Mesendoderm (in vitro differentiated cells): Measurements from ENCODE around the gene POU2F1.

Experiments used
- DNase-seq: peaks from one replicate; pipeline ENCODE4 v3.0.0; 2013
- H2AK5ac ChIP-seq: 2 replicates; pipeline ENCODE4 v1.6.1; 2013; ENCODE audit warnings: low read length, inconsistent platforms
- H2BK120ac ChIP-seq: 2 replicates; pipeline ENCODE4 v1.6.1; 2013; ENCODE audit warnings: low read depth, mild to moderate bottlenecking, low read length, moderate library complexity, mixed read lengths
- H2BK15ac ChIP-seq: replicated peaks from 2 replicates; pipeline ENCODE4 v1.6.1; 2013; ENCODE audit warnings: low read depth, mild to moderate bottlenecking, moderate library complexity
- H2BK5ac ChIP-seq: 2 replicates; pipeline ENCODE4 v1.6.1; 2013; ENCODE audit warnings: low read length, inconsistent platforms
- H3K18ac ChIP-seq: 2 replicates; pipeline ENCODE4 v1.6.1; 2013; ENCODE audit warnings: mild to moderate bottlenecking, low read length, mixed read lengths
- H3K23ac ChIP-seq: one replicate; pipeline ENCODE4 v1.6.1; 2013; ENCODE audit warnings: low read length
- H3K27ac ChIP-seq: 2 replicates; pipeline ENCODE4 v1.5.1; 2013; ENCODE audit warnings: low read depth, mild to moderate bottlenecking, inconsistent platforms, low read length, moderate library complexity
- H3K27me3 ChIP-seq: 2 replicates; pipeline ENCODE4 v1.6.1; 2013; ENCODE audit warnings: low read length, control low read depth, mild to moderate bottlenecking, inconsistent platforms; ENCODE audit not compliant: insufficient read depth, poor library complexity
- H3K36me3 ChIP-seq: 2 replicates; pipeline ENCODE4 v1.6.1; 2013; ENCODE audit warnings: low read length, inconsistent platforms; ENCODE audit not compliant: control insufficient read depth, insufficient read depth
- H3K4ac ChIP-seq: one replicate; pipeline ENCODE4 v1.6.1; 2013; ENCODE audit warnings: low read depth, mild to moderate bottlenecking, low read length, moderate library complexity
- H3K4me1 ChIP-seq: 2 replicates; pipeline ENCODE4 v1.6.1; 2013; ENCODE audit warnings: low read depth, low read length, inconsistent platforms; ENCODE audit not compliant: control insufficient read depth
- H3K4me2 ChIP-seq: 2 replicates; pipeline ENCODE4 v1.6.1; 2013; ENCODE audit warnings: low read length
- H3K4me3 ChIP-seq: 2 replicates; pipeline ENCODE4 v1.5.1; 2013; ENCODE audit warnings: mild to moderate bottlenecking, low read length
- H3K56ac ChIP-seq: one replicate; pipeline ENCODE4 v1.6.1; 2013; ENCODE audit warnings: low read length
- H3K79me1 ChIP-seq: 2 replicates; pipeline ENCODE4 v1.6.1; 2013; ENCODE audit warnings: low read length, inconsistent platforms
- H3K79me2 ChIP-seq: 2 replicates; pipeline ENCODE4 v1.6.1; 2013; ENCODE audit warnings: mild to moderate bottlenecking, low read length; ENCODE audit not compliant: control insufficient read depth, insufficient read depth
- H3K9ac ChIP-seq: 2 replicates; pipeline ENCODE4 v1.6.1; 2013; ENCODE audit warnings: low read length, inconsistent platforms
- H4K5ac ChIP-seq: one replicate; pipeline ENCODE4 v1.6.1; 2013; ENCODE audit warnings: low read length
- H4K8ac ChIP-seq: one replicate; pipeline ENCODE4 v1.6.1; 2013; ENCODE audit warnings: low read depth, mild to moderate bottlenecking, control low read depth, low read length, moderate library complexity
- WGBS: extraction: QIAGEN DNeasy Blood & Tissue Kit; methylation state at CpG from one replicate; pipeline ENCODE4 v1.1.7; 2013; ENCODE audit warnings: low lambda C conversion rate, missing lambda C conversion rate; ENCODE audit not compliant: insufficient coverage; ENCODE audit errors: extremely low coverage; 5-methylcytosine and 5-hydroxymethylcytosine counted together

Gene POU2F1

DNA sequence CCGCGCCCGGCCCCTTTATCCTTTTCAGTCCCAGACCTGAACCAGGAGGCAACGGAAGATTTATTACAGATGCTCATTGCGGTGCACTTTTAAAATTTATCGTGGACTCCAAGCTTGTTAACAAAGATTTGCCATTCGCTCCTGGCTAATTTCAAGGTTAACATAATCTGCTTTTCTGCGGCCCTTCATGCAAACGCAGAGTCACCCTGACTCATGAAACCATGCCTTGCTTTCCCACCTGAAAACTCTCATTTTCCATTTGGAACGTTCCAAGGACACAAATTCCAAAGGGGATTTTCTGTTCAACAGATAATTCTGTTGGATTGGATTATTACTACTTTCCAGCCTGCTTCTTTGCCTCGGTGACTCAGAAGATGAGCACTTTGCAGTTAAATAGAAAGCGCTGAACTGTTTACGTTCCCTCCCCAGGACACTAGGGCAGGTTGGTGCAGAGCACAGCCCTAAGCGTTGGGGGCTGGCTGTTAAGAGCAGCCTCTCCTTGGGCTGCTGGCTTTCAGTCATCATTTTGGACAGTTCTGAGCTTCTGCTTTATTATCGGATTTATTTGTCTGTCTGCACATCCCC lies 246.5 kb downstream of the POU2F1 start:
- H3K18ac ChIP-seq, result peak overlapping the region; percentile 47
- H4K5ac ChIP-seq, result no peak overlapping the region
- no peak overlapping the region for H2BK5ac ChIP-seq
- no CpG with 5 or more reads among the region's 15 CpGs for WGBS
- H3K4ac ChIP-seq, result no peak overlapping the region
- no peak overlapping the region for H3K9ac ChIP-seq
- H3K79me1 ChIP-seq, result no peaks in the 10 kb centered on the region
- H2BK15ac ChIP-seq, result no peak overlapping the region
- DNase-seq, result peak; percentile 43
- H2BK120ac ChIP-seq, result no peak overlapping the region
- H4K8ac ChIP-seq, result no peak overlapping the region
- no peaks in the 10 kb centered on the region for H3K36me3 ChIP-seq
- H3K79me2 ChIP-seq, result no peaks in the 10 kb centered on the region
- no peaks in the 10 kb centered on the region for H3K27me3 ChIP-seq
- no peaks in the 10 kb centered on the region for H3K4me1 ChIP-seq
- H3K56ac ChIP-seq, result no peak overlapping the region
- H3K27ac ChIP-seq, result no peak overlapping the region
- H2AK5ac ChIP-seq, result no peak overlapping the region
- H3K4me2 ChIP-seq, result no peak overlapping the region
- H3K23ac ChIP-seq, result no peak overlapping the region
- no peak overlapping the region for H3K4me3 ChIP-seq

DNA sequence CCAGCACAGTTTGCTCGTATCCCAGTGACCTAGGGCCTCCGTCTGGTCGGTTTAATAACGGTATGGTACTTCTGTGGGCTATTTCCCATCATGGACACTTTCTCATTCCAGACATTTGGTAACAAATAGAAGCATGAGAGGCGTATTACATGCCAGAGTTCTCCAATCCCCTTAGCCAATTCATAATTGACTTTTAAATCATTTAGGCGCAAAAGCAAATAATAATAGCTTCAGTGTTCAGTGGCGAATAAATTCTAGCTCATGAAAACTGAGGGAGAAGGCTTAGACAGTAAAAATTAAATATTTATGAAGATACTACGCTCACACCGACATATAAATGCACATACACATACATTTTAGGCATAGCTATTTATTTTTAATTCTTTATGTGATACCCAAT lies 247.1 kb downstream of the POU2F1 start:
- no CpG with 5 or more reads among the region's 9 CpGs for WGBS

DNA sequence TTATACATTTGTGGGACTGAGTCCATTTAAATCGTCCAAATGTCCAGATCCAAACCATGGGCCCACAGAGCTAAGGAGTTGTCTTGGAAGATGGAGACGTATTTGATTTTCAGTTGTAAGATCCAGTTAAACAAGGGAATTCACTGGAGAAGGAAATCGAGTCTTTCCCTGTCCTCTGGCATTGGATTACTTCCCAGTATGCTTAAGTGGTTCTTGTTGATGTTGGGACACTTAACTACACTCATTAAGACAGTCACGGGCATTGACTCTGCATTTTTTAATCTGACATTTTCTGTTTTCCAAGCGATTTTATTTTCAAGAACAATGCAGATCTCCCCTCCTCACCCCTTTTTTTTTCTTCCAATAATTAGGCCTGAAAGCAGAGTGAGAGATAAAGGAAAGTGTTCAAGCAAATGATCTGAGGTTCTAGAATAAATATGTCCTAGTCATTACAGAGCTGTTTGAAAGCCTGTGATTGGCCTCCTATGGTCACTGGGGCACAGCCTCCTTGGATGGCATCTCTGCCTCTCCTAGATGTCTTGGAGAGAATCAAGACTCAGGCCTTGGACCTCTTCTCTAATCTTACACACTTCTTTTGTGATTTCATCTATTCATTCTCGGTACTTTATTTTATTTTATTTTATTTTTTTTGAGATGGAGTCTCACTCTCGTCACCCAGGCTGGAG lies 248.7 kb downstream of the POU2F1 start:
- Histone ChIP-seq H2BK5ac (no peak overlapping the region), H3K23ac (no peak overlapping the region), H3K79me1 (no peaks in the 10 kb centered on the region), H3K4ac (no peak overlapping the region), H3K4me1 (no peaks in the 10 kb centered on the region), H4K8ac (no peak overlapping the region), H3K79me2 (no peaks in the 10 kb centered on the region), H3K56ac (no peak overlapping the region), H2AK5ac (no peak overlapping the region), H4K5ac (no peak overlapping the region), H3K9ac (no peak overlapping the region), H3K27me3 (no peaks in the 10 kb centered on the region), H3K4me2 (no peak overlapping the region), H3K4me3 (no peak overlapping the region), H3K18ac (no peak overlapping the region), H3K36me3 (no peaks in the 10 kb centered on the region), H3K27ac (no peak overlapping the region), H2BK120ac (no peak overlapping the region), H2BK15ac (no peak overlapping the region)
- WGBS, result no CpG with 5 or more reads among the region's 7 CpGs
- DNase-seq, result no peak

More for the DNA sequence above, 247.1 kb downstream of the POU2F1 start:
- Histone ChIP-seq H3K27me3 (no peaks in the 10 kb centered on the region), H4K8ac (no peak overlapping the region), H3K56ac (no peak overlapping the region), H3K4ac (no peak overlapping the region), H3K4me3 (no peak overlapping the region), H2BK15ac (no peak overlapping the region), H4K5ac (no peak overlapping the region), H2BK5ac (no peak overlapping the region), H3K79me2 (no peaks in the 10 kb centered on the region), H3K18ac (peak overlapping the region; percentile 47), H3K23ac (no peak overlapping the region), H3K4me1 (no peaks in the 10 kb centered on the region), H2BK120ac (no peak overlapping the region), H3K4me2 (no peak overlapping the region), H2AK5ac (no peak overlapping the region), H3K79me1 (no peaks in the 10 kb centered on the region), H3K9ac (no peak overlapping the region), H3K27ac (no peak overlapping the region), H3K36me3 (no peaks in the 10 kb centered on the region)
- DNase-seq, result no peak

DNA sequence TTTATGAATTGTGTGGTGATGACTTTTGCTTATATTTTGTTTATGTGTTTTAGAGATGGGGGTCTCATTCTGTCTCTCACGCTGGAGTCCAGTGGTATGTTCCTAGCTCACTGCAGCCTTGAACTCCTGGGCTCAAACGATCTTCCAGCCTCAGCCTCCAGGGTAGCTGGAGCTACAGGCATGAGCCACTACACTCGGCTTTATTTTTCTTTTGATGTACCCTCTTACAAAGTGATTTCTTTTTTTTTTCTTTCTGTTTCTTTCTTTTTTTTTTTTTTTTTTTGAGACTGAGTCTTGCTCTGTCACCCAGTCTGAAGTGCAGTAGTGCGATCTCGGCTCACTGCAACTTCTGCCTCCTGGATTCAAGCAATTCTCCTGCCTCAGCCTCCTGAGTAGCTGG lies 250.9 kb downstream of the POU2F1 start:
- H3K36me3 ChIP-seq, result no peaks in the 10 kb centered on the region
- H3K23ac ChIP-seq, result no peak overlapping the region
- no peak overlapping the region for H2BK120ac ChIP-seq
- no peak overlapping the region for H3K4me3 ChIP-seq
- no peaks in the 10 kb centered on the region for H3K79me2 ChIP-seq
- no peak overlapping the region for H4K8ac ChIP-seq
- no peaks in the 10 kb centered on the region for H3K27me3 ChIP-seq
- no peak overlapping the region for H2AK5ac ChIP-seq
- no peak overlapping the region for H2BK15ac ChIP-seq
- no peak for DNase-seq
- H3K4ac ChIP-seq, result no peak overlapping the region
- H3K18ac ChIP-seq, result no peak overlapping the region
- no peak overlapping the region for H3K9ac ChIP-seq
- H3K79me1 ChIP-seq, result no peaks in the 10 kb centered on the region
- H3K56ac ChIP-seq, result no peak overlapping the region
- H3K4me1 ChIP-seq, result no peaks in the 10 kb centered on the region
- no peak overlapping the region for H4K5ac ChIP-seq
- no peak overlapping the region for H2BK5ac ChIP-seq
- no peak overlapping the region for H3K27ac ChIP-seq
- WGBS, result no CpG with 5 or more reads among the region's 5 CpGs
- H3K4me2 ChIP-seq, result no peak overlapping the region

DNA sequence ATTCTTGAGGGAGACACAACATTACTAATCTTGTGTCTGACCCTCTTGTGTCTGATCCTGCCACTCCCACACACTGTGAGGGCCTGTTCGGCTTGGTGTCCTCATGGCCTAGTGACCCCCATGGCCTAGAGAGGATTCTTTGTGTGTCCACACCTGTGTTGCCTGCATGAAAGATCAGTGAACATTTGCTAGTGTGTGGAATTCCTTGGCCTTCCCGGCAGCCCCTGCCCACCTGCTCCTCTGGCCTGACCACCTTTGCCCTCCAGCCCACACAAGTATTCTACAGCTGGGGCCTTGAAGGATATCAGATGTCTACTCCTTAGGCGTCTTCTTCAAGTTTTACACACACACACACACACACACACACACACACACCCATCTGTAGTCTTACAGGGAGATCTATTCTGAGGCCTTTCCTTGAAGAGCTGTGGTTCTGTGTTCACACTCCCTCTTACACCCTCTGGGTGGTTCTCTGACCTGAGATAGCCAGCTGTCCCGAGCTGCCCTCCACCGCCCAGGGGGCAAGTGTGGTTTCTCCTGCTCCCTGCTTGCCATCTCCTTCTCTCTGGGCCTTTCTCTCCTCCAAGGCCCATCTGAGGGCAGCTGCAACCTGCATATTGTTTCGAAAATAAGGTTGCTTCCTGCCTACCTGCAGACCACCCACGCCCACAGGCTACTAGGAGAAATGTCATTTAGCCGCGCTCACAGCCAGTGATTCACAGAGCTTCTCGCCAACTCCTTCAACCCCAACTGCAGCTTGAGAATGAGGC lies 252.3 kb downstream of the POU2F1 start:
- H3K23ac ChIP-seq, result no peak overlapping the region
- H4K5ac ChIP-seq, result no peak overlapping the region
- no peak overlapping the region for H3K18ac ChIP-seq
- H3K79me1 ChIP-seq, result no peaks in the 10 kb centered on the region
- H2AK5ac ChIP-seq, result no peak overlapping the region
- H3K36me3 ChIP-seq, result no peaks in the 10 kb centered on the region
- no peak overlapping the region for H4K8ac ChIP-seq
- no peak overlapping the region for H3K9ac ChIP-seq
- WGBS, result no CpG with 5 or more reads among the region's 10 CpGs
- no peak overlapping the region for H3K4me2 ChIP-seq
- no peak overlapping the region for H3K4ac ChIP-seq
- H3K27me3 ChIP-seq, result no peaks in the 10 kb centered on the region
- DNase-seq, result no peak
- no peaks in the 10 kb centered on the region for H3K79me2 ChIP-seq
- peak overlapping the region; percentile 17 for H3K56ac ChIP-seq
- no peak overlapping the region for H2BK120ac ChIP-seq
- H3K27ac ChIP-seq, result no peak overlapping the region
- H3K4me1 ChIP-seq, result no peaks in the 10 kb centered on the region
- no peak overlapping the region for H2BK5ac ChIP-seq
- H3K4me3 ChIP-seq, result no peak overlapping the region
- no peak overlapping the region for H2BK15ac ChIP-seq
